ENCODE results near the gene SFTA2. TPM values are rescaled to one million over a fixed set of nuclear protein-coding genes. Genes with fewer than 3 reads are reported as not detected.

Gene SFTA2
- total RNA-seq, 2 donors from 2014 or later: not detected

DNA sequence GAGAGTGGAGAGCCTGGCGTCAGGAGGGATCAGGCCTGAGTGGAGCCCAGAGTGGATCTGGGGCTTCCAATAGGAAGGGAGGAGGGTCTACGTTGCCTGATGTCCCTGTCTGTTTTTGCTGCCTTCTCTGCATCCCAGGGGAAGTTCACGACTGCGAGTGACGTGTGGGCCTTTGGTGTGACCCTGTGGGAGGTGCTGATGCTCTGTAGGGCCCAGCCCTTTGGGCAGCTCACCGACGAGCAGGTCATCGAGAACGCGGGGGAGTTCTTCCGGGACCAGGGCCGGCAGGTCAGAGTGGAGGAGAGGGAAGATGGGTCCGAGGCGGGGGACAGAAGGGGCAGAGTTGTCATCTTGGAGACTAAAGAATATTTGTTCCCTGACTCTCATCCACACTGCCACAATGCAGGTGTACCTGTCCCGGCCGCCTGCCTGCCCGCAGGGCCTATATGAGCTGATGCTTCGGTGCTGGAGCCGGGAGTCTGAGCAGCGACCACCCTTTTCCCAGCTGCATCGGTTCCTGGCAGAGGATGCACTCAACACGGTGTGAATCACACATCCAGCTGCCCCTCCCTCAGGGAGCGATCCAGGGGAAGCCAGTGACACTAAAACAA lies 33.1 kb downstream of the SFTA2 start:
- no peaks in the 10 kb centered on the region for H3K27me3 Mint-ChIP-seq (ENCODE audit: insufficient read depth)
- no peak overlapping the region for H3K9ac ChIP-seq (ENCODE audit: extremely low read depth, low read length, poor library complexity, severe bottlenecking)
- DNase-seq: no peak
- H3K4me1 ChIP-seq (ENCODE audit: control insufficient read depth, insufficient read depth, low read length): no peaks in the 10 kb centered on the region
- WGBS, 2 experiments (ENCODE audit: insufficient coverage in 1 of 2, insufficient read length in 1 of 2): 86 to 89% methylated on average over 9 to 23 of the region's 23 CpGs
- no peak overlapping the region for H3K4me3 ChIP-seq (ENCODE audit: low read length)
- no peak overlapping the region for H3K27ac ChIP-seq (ENCODE audit: low read depth, low read length)
- H3K4me1 Mint-ChIP-seq: no peaks in the 10 kb centered on the region
- H3K36me3 ChIP-seq (ENCODE audit: control insufficient read depth, insufficient read depth, low read length): peaks cover 26% of the 10 kb centered on the region
- H3K27me3 ChIP-seq (ENCODE audit: control insufficient read depth, insufficient read depth, low read length, poor library complexity, severe bottlenecking): no peaks in the 10 kb centered on the region
- no peak overlapping the region for H3K4me3 Mint-ChIP-seq
- H3K36me3 Mint-ChIP-seq (ENCODE audit: low read depth): peaks cover 47% of the 10 kb centered on the region
- H3K9me3 Mint-ChIP-seq: no peaks in the 10 kb centered on the region
- TF ChIP-seq, protein P1, sequence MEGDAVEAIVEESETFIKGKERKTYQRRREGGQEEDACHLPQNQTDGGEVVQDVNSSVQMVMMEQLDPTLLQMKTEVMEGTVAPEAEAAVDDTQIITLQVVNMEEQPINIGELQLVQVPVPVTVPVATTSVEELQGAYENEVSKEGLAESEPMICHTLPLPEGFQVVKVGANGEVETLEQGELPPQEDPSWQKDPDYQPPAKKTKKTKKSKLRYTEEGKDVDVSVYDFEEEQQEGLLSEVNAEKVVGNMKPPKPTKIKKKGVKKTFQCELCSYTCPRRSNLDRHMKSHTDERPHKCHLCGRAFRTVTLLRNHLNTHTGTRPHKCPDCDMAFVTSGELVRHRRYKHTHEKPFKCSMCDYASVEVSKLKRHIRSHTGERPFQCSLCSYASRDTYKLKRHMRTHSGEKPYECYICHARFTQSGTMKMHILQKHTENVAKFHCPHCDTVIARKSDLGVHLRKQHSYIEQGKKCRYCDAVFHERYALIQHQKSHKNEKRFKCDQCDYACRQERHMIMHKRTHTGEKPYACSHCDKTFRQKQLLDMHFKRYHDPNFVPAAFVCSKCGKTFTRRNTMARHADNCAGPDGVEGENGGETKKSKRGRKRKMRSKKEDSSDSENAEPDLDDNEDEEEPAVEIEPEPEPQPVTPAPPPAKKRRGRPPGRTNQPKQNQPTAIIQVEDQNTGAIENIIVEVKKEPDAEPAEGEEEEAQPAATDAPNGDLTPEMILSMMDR (conservative IDR thresholded peaks at IDR 0.05): no peak
- H3K27ac Mint-ChIP-seq: no peak overlapping the region
- H3K9me3 ChIP-seq (ENCODE audit: control insufficient read depth, low read length): no peaks in the 10 kb centered on the region

DNA sequence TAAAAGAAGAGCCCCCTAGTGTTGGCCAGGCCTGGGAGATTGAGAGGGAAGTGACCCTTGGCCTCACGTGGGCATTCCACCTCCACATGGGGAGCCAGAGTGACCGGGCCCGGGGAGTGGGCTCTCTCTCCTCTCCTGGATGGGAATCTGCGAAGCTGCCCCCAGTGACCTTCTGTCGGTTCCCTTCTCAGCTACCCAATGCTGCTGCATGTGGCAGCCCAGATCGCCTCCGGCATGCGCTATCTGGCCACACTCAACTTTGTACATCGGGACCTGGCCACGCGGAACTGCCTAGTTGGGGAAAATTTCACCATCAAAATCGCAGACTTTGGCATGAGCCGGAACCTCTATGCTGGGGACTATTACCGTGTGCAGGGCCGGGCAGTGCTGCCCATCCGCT lies 34.1 kb downstream of the SFTA2 start:
- H3K36me3 ChIP-seq (ENCODE audit: control insufficient read depth, insufficient read depth, low read length): peaks cover 30% of the 10 kb centered on the region
- no peaks in the 10 kb centered on the region for H3K4me1 Mint-ChIP-seq
- H3K9ac ChIP-seq (ENCODE audit: extremely low read depth, low read length, poor library complexity, severe bottlenecking): no peak overlapping the region
- H3K27me3 ChIP-seq (ENCODE audit: control insufficient read depth, insufficient read depth, low read length, poor library complexity, severe bottlenecking): no peaks in the 10 kb centered on the region
- 91 to 100% methylated on average over 4 to 16 of the region's 16 CpGs for WGBS, 2 experiments (ENCODE audit: insufficient coverage in 1 of 2, insufficient read length in 1 of 2)
- no peak overlapping the region for H3K4me3 Mint-ChIP-seq
- no peak overlapping the region for H3K4me3 ChIP-seq (ENCODE audit: low read length)
- no peak overlapping the region for H3K27ac ChIP-seq (ENCODE audit: low read depth, low read length)
- DNase-seq: no peak
- H3K9me3 ChIP-seq (ENCODE audit: control insufficient read depth, low read length): no peaks in the 10 kb centered on the region
- H3K4me1 ChIP-seq (ENCODE audit: control insufficient read depth, insufficient read depth, low read length): no peaks in the 10 kb centered on the region
- H3K27ac Mint-ChIP-seq: no peak overlapping the region
- TF ChIP-seq, protein P1 (conservative IDR thresholded peaks at IDR 0.05): peak; percentile 27
- no peaks in the 10 kb centered on the region for H3K9me3 Mint-ChIP-seq
- peaks cover 48% of the 10 kb centered on the region for H3K36me3 Mint-ChIP-seq (ENCODE audit: low read depth)
- no peaks in the 10 kb centered on the region for H3K27me3 Mint-ChIP-seq (ENCODE audit: insufficient read depth)

DNA sequence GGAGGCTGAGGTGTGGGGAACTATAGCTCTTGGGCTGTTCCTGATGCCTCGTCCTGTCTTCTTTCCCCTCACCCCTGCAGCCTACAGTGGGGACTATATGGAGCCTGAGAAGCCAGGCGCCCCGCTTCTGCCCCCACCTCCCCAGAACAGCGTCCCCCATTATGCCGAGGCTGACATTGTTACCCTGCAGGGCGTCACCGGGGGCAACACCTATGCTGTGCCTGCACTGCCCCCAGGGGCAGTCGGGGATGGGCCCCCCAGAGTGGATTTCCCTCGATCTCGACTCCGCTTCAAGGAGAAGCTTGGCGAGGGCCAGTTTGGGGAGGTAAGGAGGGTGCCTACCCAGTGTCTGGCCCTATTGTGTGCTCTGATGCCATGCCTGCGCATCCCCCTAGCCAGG lies 35.4 kb downstream of the SFTA2 start:
- 82 to 90% methylated on average over 3 to 13 of the region's 13 CpGs for WGBS, 2 experiments (ENCODE audit: insufficient coverage in 1 of 2, insufficient read length in 1 of 2)
- Histone ChIP-seq H3K27ac (ENCODE audit: low read depth, low read length) (no peak overlapping the region), H3K4me1 (ENCODE audit: control insufficient read depth, insufficient read depth, low read length) (no peaks in the 10 kb centered on the region), H3K4me3 (ENCODE audit: low read length) (no peak overlapping the region), H3K36me3 (ENCODE audit: control insufficient read depth, insufficient read depth, low read length) (peaks cover 37% of the 10 kb centered on the region), H3K9ac (ENCODE audit: extremely low read depth, low read length, poor library complexity, severe bottlenecking) (no peak overlapping the region), H3K9me3 (ENCODE audit: control insufficient read depth, low read length) (no peaks in the 10 kb centered on the region), H3K27me3 (ENCODE audit: control insufficient read depth, insufficient read depth, low read length, poor library complexity, severe bottlenecking) (no peaks in the 10 kb centered on the region)
- H3K4me3 Mint-ChIP-seq: no peak overlapping the region
- H3K27me3 Mint-ChIP-seq (ENCODE audit: insufficient read depth): no peaks in the 10 kb centered on the region
- no peak for DNase-seq
- peaks cover 3% of the 10 kb centered on the region for H3K4me1 Mint-ChIP-seq
- no peak overlapping the region for H3K27ac Mint-ChIP-seq
- TF ChIP-seq, protein P1 (conservative IDR thresholded peaks at IDR 0.05): no peak
- no peaks in the 10 kb centered on the region for H3K9me3 Mint-ChIP-seq
- peaks cover 56% of the 10 kb centered on the region for H3K36me3 Mint-ChIP-seq (ENCODE audit: low read depth)

All from endodermal cell (in vitro differentiated cells).